HCT116 (cell line): ENCODE data around the gene LRBA.

Source experiments
- CTCF ChIP-seq, 3 experiments: fragments of 200-600 bp in 1 of 3; sonication (generic) in 1 of 3; IDR thresholded peaks in 2 of 3; conservative IDR thresholded peaks in 1 of 3; 2 replicates each; pipeline ENCODE4 v1.5.1; 2012 to 2017; ENCODE audit warnings: low read depth in 2 of 3, low read length in 2 of 3, antibody characterized with exemption in 1 of 3, borderline replicate concordance in 1 of 3, control low read depth in 1 of 3, mild to moderate bottlenecking in 1 of 3, mixed read lengths in 1 of 3, mixed run types in 1 of 3, moderate library complexity in 1 of 3; ENCODE audit not compliant: insufficient read depth in 1 of 3
- FOSL1 ChIP-seq: IDR thresholded peaks from 2 replicates; pipeline ENCODE4 v1.6.1; 2012; ENCODE audit warnings: low read depth
- MAX ChIP-seq: IDR thresholded peaks from 2 replicates; pipeline ENCODE4 v1.6.1; 2012
- POLR2A ChIP-seq: IDR thresholded peaks from 2 replicates; pipeline ENCODE4 v1.7.0; 2011; ENCODE audit warnings: borderline replicate concordance; ENCODE audit not compliant: insufficient read depth, insufficient read length; ENCODE audit errors: extremely low read depth
- RAD21 ChIP-seq: IDR thresholded peaks from 2 replicates; pipeline ENCODE4 v1.6.1; 2012; ENCODE audit warnings: low read depth, mild to moderate bottlenecking

GRCh38 chr4:150366487-150366999, 648.5 kb downstream of the LRBA start:
- TF ChIP-seq MAX (no peak), CTCF (IDR thresholded peaks at IDR 0.05 in 2 of 3, conservative IDR thresholded peaks at IDR 0.05 in 1 of 3; ENCODE audit: borderline replicate concordance in 1 of 3, insufficient read depth in 1 of 3, low read depth in 2 of 3, low read length in 2 of 3) (no peak), FOSL1 (no peak), POLR2A (no peak), RAD21 (no peak)
